ENCODE results near the gene PLXND1. TPM values are rescaled to one million over a fixed set of nuclear protein-coding genes. Genes with fewer than 3 reads are reported as not detected.

Gene PLXND1
- total and polyA plus RNA-seq, 2 donors from 2014 or later, result 67.0 to 152 TPM

DNA sequence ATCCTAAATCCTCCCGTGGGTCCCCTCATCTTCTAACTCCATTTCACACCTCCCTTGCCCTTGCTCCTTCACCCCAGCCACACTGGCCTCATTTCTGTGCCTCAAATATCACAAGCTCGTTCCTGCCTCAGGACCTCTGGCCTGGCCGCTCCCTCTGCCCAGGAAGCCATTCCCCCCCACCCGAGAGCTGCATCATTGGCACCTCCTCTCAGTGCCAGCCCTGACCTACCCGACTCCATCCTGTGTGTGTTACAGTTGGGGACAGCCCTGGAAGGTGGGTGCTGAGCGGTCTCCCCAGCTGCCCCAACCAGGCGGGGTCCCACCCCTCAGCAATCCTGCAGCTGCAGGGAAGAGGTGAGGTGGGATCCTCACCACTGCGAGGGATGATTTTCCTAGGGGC is 14.5 kb downstream of the PLXND1 start:
- H3K36me3 ChIP-seq (ENCODE audit: control insufficient read depth in 2 of 3, insufficient read depth in 3 of 3, low read length in 3 of 3), result no peaks in the 10 kb centered on the region
- no peaks in the 10 kb centered on the region for H3K9me3 ChIP-seq (ENCODE audit: control insufficient read depth in 2 of 3, insufficient read depth in 1 of 3, low read length in 3 of 3)
- H3K4me3 ChIP-seq (ENCODE audit: low read length in 3 of 3), result peak overlapping the region in 1 of 3 donors; percentile 17
- no peak for DNase-seq
- peak overlapping the region in 2 of 3 donors; percentile 34 to 55 for H3K9ac ChIP-seq (ENCODE audit: low read length in 3 of 3)
- peaks cover 5 to 56% (median 33%) of the 10 kb centered on the region in 3 donors for H3K4me1 ChIP-seq (ENCODE audit: control insufficient read depth in 2 of 3, insufficient read depth in 2 of 3, low read depth in 1 of 3, low read length in 3 of 3)
- TF ChIP-seq, protein P1, sequence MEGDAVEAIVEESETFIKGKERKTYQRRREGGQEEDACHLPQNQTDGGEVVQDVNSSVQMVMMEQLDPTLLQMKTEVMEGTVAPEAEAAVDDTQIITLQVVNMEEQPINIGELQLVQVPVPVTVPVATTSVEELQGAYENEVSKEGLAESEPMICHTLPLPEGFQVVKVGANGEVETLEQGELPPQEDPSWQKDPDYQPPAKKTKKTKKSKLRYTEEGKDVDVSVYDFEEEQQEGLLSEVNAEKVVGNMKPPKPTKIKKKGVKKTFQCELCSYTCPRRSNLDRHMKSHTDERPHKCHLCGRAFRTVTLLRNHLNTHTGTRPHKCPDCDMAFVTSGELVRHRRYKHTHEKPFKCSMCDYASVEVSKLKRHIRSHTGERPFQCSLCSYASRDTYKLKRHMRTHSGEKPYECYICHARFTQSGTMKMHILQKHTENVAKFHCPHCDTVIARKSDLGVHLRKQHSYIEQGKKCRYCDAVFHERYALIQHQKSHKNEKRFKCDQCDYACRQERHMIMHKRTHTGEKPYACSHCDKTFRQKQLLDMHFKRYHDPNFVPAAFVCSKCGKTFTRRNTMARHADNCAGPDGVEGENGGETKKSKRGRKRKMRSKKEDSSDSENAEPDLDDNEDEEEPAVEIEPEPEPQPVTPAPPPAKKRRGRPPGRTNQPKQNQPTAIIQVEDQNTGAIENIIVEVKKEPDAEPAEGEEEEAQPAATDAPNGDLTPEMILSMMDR (IDR thresholded peaks at IDR 0.05; ENCODE audit: borderline replicate concordance, extremely low read depth, insufficient read depth), result no peak
- peak overlapping the region; percentile 85 to 89 for H3K27ac ChIP-seq (ENCODE audit: low read depth in 2 of 2, low read length in 2 of 2)
- intact Hi-C loops (cut with DNase I), result no loop called here
- no peak for FAIRE-seq
- no peaks in the 10 kb centered on the region for H3K27me3 ChIP-seq (ENCODE audit: control insufficient read depth, insufficient read depth, low read length)

DNA sequence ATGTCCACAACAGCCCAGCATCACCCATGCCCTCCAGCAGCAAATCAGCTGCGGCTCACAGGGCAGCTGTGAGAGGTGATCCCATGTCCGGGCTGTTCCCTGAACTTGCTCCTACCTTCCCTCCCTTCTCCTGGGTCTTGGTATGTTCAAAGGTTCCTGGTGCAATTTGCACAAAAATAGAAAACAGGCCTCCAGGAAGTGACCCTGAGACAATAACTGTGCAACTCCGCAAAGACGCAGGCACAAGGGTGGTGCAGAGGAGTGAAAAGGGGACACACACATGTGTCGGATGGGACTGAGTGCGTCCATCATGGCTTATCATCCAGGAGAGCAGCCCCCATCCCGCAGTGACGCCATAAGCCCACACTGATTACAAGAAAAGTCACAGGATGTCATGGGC is 16.3 kb downstream of the PLXND1 start:
- Histone ChIP-seq H3K4me3 (ENCODE audit: low read length in 3 of 3) (peak overlapping the region in 1 of 3 donors; percentile 1), H3K9ac (ENCODE audit: low read length in 3 of 3) (no peak overlapping the region), H3K27me3 (ENCODE audit: control insufficient read depth, insufficient read depth, low read length) (no peaks in the 10 kb centered on the region), H3K27ac (ENCODE audit: low read depth in 2 of 2, low read length in 2 of 2) (peak overlapping the region in 1 of 2 donors; percentile 11), H3K9me3 (ENCODE audit: control insufficient read depth in 2 of 3, insufficient read depth in 1 of 3, low read length in 3 of 3) (no peaks in the 10 kb centered on the region), H3K4me1 (ENCODE audit: control insufficient read depth in 2 of 3, insufficient read depth in 2 of 3, low read depth in 1 of 3, low read length in 3 of 3) (peaks cover 5 to 42% (median 25%) of the 10 kb centered on the region in 3 donors), H3K36me3 (ENCODE audit: control insufficient read depth in 2 of 3, insufficient read depth in 3 of 3, low read length in 3 of 3) (no peaks in the 10 kb centered on the region)
- intact Hi-C loops (cut with DNase I), result no loop called here
- DNase-seq, result no peak
- TF ChIP-seq, protein P1 (IDR thresholded peaks at IDR 0.05; ENCODE audit: borderline replicate concordance, extremely low read depth, insufficient read depth), result no peak
- no peak for FAIRE-seq

DNA sequence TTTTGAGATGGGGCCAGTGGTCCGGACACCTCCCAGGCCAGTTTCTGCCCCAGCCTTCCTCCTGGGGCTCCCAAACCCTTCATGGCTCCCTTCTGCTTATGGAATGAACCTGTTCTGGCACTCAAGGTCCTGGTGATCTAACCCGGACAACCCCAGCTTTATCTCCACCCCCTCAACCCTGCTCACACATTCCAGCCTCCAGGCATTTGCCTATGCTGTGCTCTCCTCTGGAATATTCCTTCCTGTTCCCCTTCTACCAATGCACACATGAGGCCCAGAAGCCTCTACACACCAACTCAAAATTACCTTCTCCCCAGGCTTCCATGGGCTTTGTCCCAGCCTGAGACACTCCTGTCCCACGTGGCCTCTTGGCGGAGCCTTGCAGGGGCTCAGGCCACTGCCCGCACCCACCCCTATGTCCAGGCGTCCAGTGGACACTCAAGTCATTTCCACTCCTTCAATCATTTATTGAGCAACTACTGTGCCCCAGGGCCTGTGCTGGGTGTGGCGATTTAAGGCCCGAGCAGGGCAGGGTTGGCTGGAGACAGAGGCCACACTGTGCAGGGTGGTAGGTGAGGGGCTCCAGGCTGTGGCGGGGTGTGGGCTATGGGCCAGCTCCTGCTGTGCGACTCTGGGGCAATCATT is 18.8 kb downstream of the PLXND1 start:
- no peak for FAIRE-seq
- intact Hi-C loops (cut with DNase I), result no loop called here
- Histone ChIP-seq H3K9me3 (ENCODE audit: control insufficient read depth in 2 of 3, insufficient read depth in 1 of 3, low read length in 3 of 3) (no peaks in the 10 kb centered on the region), H3K4me3 (ENCODE audit: low read length in 3 of 3) (no peak overlapping the region), H3K9ac (ENCODE audit: low read length in 3 of 3) (no peak overlapping the region), H3K36me3 (ENCODE audit: control insufficient read depth in 2 of 3, insufficient read depth in 3 of 3, low read length in 3 of 3) (no peaks in the 10 kb centered on the region), H3K4me1 (ENCODE audit: control insufficient read depth in 2 of 3, insufficient read depth in 2 of 3, low read depth in 1 of 3, low read length in 3 of 3) (peaks cover 2 to 21% (median 11%) of the 10 kb centered on the region in 3 donors), H3K27me3 (ENCODE audit: control insufficient read depth, insufficient read depth, low read length) (no peaks in the 10 kb centered on the region), H3K27ac (ENCODE audit: low read depth in 2 of 2, low read length in 2 of 2) (no peak overlapping the region)
- TF ChIP-seq, protein P1 (IDR thresholded peaks at IDR 0.05; ENCODE audit: borderline replicate concordance, extremely low read depth, insufficient read depth), result no peak
- DNase-seq, result no peak

Measured in kidney (tissue), 14 donors.